HEK293 (cell line): ENCODE results near the gene SOX2.
A peak's percentile ranks its signal among the peaks of the same experiment; 100 is the strongest.

Experiments
- ELK4 ChIP-seq: IDR thresholded peaks from 2 replicates; pipeline ENCODE4 v1.6.1; 2011; ENCODE audit warnings: mild to moderate bottlenecking, low read depth, low read length, borderline replicate concordance
- FEZF1 ChIP-seq: fragments of 450-650 bp; formaldehyde crosslinking; IDR thresholded peaks from 2 replicates; pipeline ENCODE4 v1.5.1; 2016; ENCODE audit warnings: missing biosample characterization, missing genetic modification characterization
- HIC1 ChIP-seq: fragments of 450-650 bp; formaldehyde crosslinking; IDR thresholded peaks from 2 replicates; pipeline ENCODE4 v1.5.1; 2016; ENCODE audit warnings: missing biosample characterization, missing genetic modification characterization
- KLF9 ChIP-seq: fragments of 450-650 bp; formaldehyde crosslinking; IDR thresholded peaks from 2 replicates; pipeline ENCODE4 v1.5.1; 2016; ENCODE audit warnings: missing biosample characterization, missing genetic modification characterization, low read depth
- PRDM1 ChIP-seq: fragments of 450-650 bp; formaldehyde crosslinking; IDR thresholded peaks from 2 replicates; pipeline ENCODE4; 2016; ENCODE audit warnings: missing biosample characterization, missing genetic modification characterization
- PRDM4 ChIP-seq: fragments of 450-650 bp; formaldehyde crosslinking; IDR thresholded peaks from 2 replicates; pipeline ENCODE4 v1.5.1; 2017; ENCODE audit warnings: missing biosample characterization, missing genetic modification characterization
- SALL2 ChIP-seq: fragments of 450-650 bp; formaldehyde crosslinking; IDR thresholded peaks from 2 replicates; pipeline ENCODE4 v1.5.0; 2017; ENCODE audit warnings: missing biosample characterization, mild to moderate bottlenecking, missing genetic modification characterization, borderline replicate concordance
- ZBTB20 ChIP-seq: fragments of 450-650 bp; formaldehyde crosslinking; IDR thresholded peaks from 2 replicates; pipeline ENCODE4 v1.5.1; 2016; ENCODE audit warnings: missing biosample characterization, missing genetic modification characterization
- ZBTB8A ChIP-seq: fragments of 450-650 bp; formaldehyde crosslinking; IDR thresholded peaks from 2 replicates; pipeline ENCODE4 v1.5.1; 2016; ENCODE audit warnings: missing biosample characterization, missing genetic modification characterization
- ZFP3 ChIP-seq: fragments of 450-650 bp; formaldehyde crosslinking; IDR thresholded peaks from 2 replicates; pipeline ENCODE4 v1.5.1; 2016; ENCODE audit warnings: low read depth, missing biosample characterization, missing genetic modification characterization
- ZNF121 ChIP-seq: fragments of 450-650 bp; formaldehyde crosslinking; IDR thresholded peaks from 2 replicates; pipeline ENCODE4 v1.5.1; 2016; ENCODE audit warnings: missing biosample characterization, missing genetic modification characterization
- ZNF221 ChIP-seq: fragments of 450-650 bp; formaldehyde crosslinking; IDR thresholded peaks from 2 replicates; pipeline ENCODE4 v1.5.1; 2017; ENCODE audit warnings: missing biosample characterization, missing genetic modification characterization, borderline replicate concordance
- ZNF23 ChIP-seq: fragments of 450-650 bp; formaldehyde crosslinking; IDR thresholded peaks from 2 replicates; pipeline ENCODE4 v1.5.1; 2016; ENCODE audit warnings: missing biosample characterization, missing genetic modification characterization, borderline replicate concordance
- ZNF248 ChIP-seq: fragments of 450-650 bp; formaldehyde crosslinking; IDR thresholded peaks from 2 replicates; pipeline ENCODE4 v1.5.1; 2017; ENCODE audit warnings: missing biosample characterization, missing genetic modification characterization
- ZNF26 ChIP-seq: fragments of 450-650 bp; formaldehyde crosslinking; IDR thresholded peaks from 2 replicates; pipeline ENCODE4 v1.5.1; 2016; ENCODE audit warnings: missing biosample characterization, missing genetic modification characterization
- ZNF292 ChIP-seq: fragments of 450-650 bp; formaldehyde crosslinking; IDR thresholded peaks from 2 replicates; pipeline ENCODE4 v1.5.1; 2016; ENCODE audit warnings: low read depth, missing biosample characterization, missing genetic modification characterization, borderline replicate concordance
- ZNF423 ChIP-seq: fragments of 450-650 bp; formaldehyde crosslinking; IDR thresholded peaks from 2 replicates; pipeline ENCODE4 v1.5.1; 2016; ENCODE audit warnings: missing biosample characterization, missing genetic modification characterization
- ZNF433 ChIP-seq: fragments of 450-650 bp; formaldehyde crosslinking; IDR thresholded peaks from 2 replicates; pipeline ENCODE4 v1.5.1; 2016; ENCODE audit warnings: missing biosample characterization, missing genetic modification characterization, low read depth
- ZNF449 ChIP-seq: fragments of 450-650 bp; formaldehyde crosslinking; IDR thresholded peaks from 2 replicates; pipeline ENCODE4 v1.5.1; 2017; ENCODE audit warnings: missing biosample characterization, mild to moderate bottlenecking, missing genetic modification characterization, moderate library complexity
- ZNF521 ChIP-seq: fragments of 450-650 bp; formaldehyde crosslinking; IDR thresholded peaks from 2 replicates; pipeline ENCODE4 v1.5.1; 2017; ENCODE audit warnings: missing biosample characterization, mild to moderate bottlenecking, missing genetic modification characterization
- ZNF549 ChIP-seq: fragments of 450-650 bp; IDR thresholded peaks from 2 replicates; pipeline ENCODE4 v1.5.1; 2018; ENCODE audit warnings: missing biosample characterization, missing genetic modification characterization, mild to moderate bottlenecking, inconsistent platforms, moderate library complexity
- ZNF621 ChIP-seq: fragments of 450-650 bp; formaldehyde crosslinking; IDR thresholded peaks from 2 replicates; pipeline ENCODE4 v1.5.1; 2017; ENCODE audit warnings: missing biosample characterization, missing genetic modification characterization
- ZNF629 ChIP-seq: fragments of 450-650 bp; formaldehyde crosslinking; IDR thresholded peaks from 2 replicates; pipeline ENCODE4 v1.5.1; 2017; ENCODE audit warnings: missing biosample characterization, missing genetic modification characterization
- ZNF692 ChIP-seq: fragments of 450-650 bp; formaldehyde crosslinking; IDR thresholded peaks from 2 replicates; pipeline ENCODE4 v1.5.1; 2016; ENCODE audit warnings: missing biosample characterization, missing genetic modification characterization
- ZNF701 ChIP-seq: fragments of 450-650 bp; formaldehyde crosslinking; IDR thresholded peaks from 2 replicates; pipeline ENCODE4 v1.5.1; 2016; ENCODE audit warnings: missing biosample characterization, missing genetic modification characterization
- ZNF837 ChIP-seq: fragments of 450-650 bp; formaldehyde crosslinking; IDR thresholded peaks from 2 replicates; pipeline ENCODE4 v1.5.1; 2016; ENCODE audit warnings: missing biosample characterization, missing genetic modification characterization
- ZSCAN16 ChIP-seq: fragments of 450-650 bp; formaldehyde crosslinking; IDR thresholded peaks from 2 replicates; pipeline ENCODE4 v1.5.1; 2016; ENCODE audit warnings: missing biosample characterization, missing genetic modification characterization
- TF ChIP-seq, protein P1 (sequence below): fragments of 450-650 bp; formaldehyde crosslinking; IDR thresholded peaks from 2 replicates; pipeline ENCODE4; 2016; ENCODE audit warnings: missing biosample characterization, missing genetic modification characterization

SOX2 gene

DNA sequence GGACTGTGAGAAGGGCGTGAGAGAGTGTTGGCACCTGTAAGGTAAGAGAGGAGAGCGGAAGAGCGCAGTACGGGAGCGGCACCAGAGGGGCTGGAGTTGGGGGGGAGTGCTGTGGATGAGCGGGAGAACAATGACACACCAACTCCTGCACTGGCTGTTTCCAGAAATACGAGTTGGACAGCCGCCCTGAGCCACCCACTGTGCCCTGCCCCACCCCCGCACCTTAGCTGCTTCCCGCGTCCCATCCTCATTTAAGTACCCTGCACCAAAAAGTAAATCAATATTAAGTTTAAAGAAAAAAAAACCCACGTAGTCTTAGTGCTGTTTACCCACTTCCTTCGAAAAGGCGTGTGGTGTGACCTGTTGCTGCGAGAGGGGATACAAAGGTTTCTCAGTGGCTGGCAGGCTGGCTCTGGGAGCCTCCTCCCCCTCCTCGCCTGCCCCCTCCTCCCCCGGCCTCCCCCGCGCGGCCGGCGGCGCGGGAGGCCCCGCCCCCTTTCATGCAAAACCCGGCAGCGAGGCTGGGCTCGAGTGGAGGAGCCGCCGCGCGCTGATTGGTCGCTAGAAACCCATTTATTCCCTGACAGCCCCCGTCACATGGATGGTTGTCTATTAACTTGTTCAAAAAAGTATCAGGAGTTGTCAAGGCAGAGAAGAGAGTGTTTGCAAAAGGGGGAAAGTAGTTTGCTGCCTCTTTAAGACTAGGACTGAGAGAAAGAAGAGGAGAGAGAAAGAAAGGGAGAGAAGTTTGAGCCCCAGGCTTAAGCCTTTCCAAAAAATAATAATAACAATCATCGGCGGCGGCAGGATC, at the start of gene SOX2 (continued):
- TF ChIP-seq ELK4 (no peak), ZNF26 (no peak), ZNF629 (tag by site-specific recombination) (no peak), ZBTB20 (tag by site-specific recombination) (peak; percentile 46; the same call in 1 of the 2 replicates), ZNF449 (no peak), ZNF621 (tag by site-specific recombination) (no peak), ZNF549 (tag by site-specific recombination) (no peak), ZNF221 (tag by site-specific recombination) (no peak), ZNF292 (tag by site-specific recombination) (no peak), ZNF701 (tag by site-specific recombination) (no peak), ZNF521 (tag by site-specific recombination) (no peak), ZNF433 (tag by site-specific recombination) (no peak), ZNF692 (tag by site-specific recombination) (0 out of 2 replicates have a peak, but pooled peaks have one; percentile 12), ZFP3 (tag by site-specific recombination) (no peak), ZNF423 (tag by site-specific recombination) (no peak), ZNF837 (tag by site-specific recombination) (no peak), ZNF23 (tag by site-specific recombination) (no peak), PRDM1 (tag by site-specific recombination) (peak; percentile 98), SALL2 (tag by site-specific recombination) (no peak), PRDM4 (tag by site-specific recombination) (peak; percentile 80), HIC1 (tag by site-specific recombination) (0 out of 2 replicates have a peak, but pooled peaks have one; percentile 53), FEZF1 (0 out of 2 replicates have a peak, but pooled peaks have one; percentile 16), ZBTB8A (tag by site-specific recombination) (no peak), ZNF121 (tag by site-specific recombination) (no peak), ZNF248 (tag by site-specific recombination) (no peak), KLF9 (tag by site-specific recombination) (peak; percentile 50; the same call in 1 of the 2 replicates), ZSCAN16 (no peak)
- TF ChIP-seq, protein P1, sequence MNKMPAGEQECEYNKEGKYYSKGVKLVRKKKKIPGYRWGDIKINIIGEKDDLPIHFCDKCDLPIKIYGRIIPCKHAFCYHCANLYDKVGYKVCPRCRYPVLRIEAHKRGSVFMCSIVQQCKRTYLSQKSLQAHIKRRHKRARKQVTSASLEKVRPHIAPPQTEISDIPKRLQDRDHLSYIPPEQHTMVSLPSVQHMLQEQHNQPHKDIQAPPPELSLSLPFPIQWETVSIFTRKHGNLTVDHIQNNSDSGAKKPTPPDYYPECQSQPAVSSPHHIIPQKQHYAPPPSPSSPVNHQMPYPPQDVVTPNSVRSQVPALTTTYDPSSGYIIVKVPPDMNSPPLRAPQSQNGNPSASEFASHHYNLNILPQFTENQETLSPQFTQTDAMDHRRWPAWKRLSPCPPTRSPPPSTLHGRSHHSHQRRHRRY (tag by site-specific recombination): no peak
